Measurements from ENCODE around the gene HOXD11.

HOXD11 gene

DNA sequence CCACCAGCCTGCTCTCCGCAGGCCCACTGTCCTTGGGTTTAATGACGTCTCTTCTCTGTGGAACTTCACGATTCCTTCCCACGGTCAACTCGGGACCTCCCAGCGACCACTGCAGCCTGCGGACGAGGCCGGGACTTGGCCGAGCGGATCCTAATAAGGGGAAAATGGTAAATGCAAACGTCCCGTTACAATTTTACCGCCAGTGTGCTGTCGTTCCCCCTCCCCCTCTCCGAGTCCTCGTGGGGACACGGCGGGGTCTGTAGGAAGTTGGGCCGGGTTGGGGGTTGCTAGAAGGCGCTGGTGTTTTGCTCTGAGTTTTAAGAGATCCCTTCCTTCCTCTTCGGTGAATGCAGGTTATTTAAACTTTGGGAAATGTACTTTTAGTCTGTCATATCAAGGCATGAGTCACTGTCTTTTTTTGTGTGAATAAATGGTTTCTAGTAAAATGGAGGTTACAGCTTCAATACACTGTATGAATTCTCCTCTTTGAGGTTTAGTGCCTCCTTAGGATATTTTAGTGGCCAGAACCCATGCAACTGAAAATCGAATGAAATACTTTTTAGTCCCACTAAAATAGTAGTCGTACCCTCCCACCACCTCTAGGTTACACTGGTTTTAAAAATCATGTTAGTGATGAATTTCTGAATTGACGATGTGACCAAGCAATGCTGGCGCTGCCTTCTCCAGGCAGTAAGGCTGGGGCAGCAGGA lies 2.3 kb downstream of the HOXD11 start:
- no peak for DNase-seq

DNA sequence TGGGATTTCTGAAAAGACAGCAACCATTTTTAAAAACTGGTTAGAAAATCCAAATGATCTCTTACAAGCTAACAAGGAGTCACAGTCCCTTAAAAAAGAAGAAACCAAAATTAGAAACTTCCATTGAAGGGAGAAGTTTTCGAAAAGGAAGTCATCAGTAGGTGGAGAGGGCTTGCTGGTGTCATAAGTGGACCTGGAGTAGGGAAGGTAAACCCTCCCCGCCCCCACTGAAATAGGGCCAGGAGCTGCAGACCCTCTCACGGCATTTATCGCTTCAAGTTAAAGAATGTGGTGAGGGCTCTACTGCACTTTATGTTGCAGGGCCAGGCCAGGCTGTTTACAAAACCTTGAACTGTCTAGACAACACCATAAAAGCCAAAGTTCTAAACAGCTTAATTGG lies 2.9 kb downstream of the HOXD11 start:
- no peak for DNase-seq

DNA sequence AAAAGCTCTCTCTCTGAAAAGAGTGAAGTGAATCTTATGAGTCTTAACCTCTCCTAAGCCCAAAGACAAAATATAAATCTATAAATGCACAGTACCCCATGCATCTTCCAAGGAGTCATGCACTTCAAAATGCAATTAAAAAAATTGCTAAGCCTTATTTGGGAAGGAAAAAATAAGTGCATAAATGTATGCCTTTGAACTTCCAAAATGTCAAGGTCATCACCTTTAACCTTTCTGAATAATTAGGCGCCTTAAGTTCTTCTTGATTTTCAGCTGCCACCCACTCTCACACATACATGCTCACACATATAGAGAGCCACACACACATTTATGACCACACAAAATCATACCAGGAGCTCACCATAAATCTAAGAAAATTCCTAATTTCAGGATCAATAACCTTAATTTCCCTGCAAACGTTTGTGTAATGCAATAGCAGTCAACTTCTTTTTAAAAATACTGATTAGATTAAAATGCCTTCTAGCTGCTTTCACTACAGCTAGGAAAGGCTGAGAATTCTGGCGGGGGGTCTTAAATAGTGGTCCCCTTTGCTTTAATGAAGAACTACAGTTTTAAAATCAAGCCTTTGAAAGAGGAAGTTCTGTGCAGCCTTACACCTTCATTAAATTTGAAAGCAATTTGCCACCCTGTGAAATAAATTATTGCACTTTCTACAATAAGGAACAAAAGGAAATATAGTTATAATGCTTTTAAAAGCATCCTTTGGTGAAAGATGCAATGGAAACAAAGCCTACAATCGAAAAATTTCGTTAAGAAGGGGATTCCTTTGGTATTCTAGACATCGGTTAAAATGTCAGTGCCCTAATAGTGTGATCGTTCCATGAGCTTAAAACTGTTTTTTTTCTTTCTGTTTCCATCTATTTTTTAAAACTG lies 3.6 kb downstream of the HOXD11 start:
- no peak for DNase-seq

DNA sequence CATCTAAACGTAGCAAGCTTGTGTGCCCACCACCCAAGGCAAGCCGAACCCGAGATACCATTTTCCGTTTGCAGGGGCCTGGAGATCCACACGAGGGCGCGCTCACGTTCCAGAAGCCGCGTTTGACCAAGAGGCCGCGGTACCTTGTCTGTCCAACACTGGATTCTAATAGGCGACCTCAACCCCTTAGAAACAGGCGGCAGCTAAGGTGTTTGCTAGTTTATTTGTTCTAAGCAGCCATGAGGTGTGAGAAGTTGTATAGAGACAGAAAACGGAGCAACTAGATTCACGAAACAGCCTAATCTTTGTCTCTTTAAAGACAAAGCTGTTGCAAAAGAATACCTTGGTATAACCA lies 4.2 kb downstream of the HOXD11 start:
- peak; percentile 84 for DNase-seq

DNA sequence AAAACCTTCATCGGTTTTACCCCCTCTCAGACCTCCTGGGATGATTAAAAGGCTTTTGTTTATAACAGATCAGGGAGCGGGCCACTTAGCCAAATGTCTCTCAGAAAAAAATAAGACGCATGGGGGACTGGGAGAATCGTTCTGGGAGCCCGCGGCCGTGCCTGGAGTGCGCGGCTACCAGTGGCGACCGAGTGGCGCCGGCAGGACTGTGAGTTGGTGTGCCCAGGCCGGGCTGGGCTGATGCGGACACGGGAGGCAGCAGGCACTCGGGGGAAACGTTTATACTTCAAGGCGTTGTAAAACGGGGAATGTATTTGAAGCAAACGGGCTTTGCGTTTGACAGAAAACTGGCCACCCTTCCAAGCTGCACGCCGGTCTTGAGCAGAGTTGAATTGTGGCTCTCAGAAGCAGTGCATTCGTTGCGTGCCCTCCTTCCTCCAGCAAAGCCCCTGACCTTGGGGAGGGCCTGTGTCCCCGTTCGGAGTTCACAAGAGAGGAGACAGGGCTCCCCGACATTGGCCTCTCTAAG lies 4.8 kb downstream of the HOXD11 start:
- no peak for DNase-seq

DNA sequence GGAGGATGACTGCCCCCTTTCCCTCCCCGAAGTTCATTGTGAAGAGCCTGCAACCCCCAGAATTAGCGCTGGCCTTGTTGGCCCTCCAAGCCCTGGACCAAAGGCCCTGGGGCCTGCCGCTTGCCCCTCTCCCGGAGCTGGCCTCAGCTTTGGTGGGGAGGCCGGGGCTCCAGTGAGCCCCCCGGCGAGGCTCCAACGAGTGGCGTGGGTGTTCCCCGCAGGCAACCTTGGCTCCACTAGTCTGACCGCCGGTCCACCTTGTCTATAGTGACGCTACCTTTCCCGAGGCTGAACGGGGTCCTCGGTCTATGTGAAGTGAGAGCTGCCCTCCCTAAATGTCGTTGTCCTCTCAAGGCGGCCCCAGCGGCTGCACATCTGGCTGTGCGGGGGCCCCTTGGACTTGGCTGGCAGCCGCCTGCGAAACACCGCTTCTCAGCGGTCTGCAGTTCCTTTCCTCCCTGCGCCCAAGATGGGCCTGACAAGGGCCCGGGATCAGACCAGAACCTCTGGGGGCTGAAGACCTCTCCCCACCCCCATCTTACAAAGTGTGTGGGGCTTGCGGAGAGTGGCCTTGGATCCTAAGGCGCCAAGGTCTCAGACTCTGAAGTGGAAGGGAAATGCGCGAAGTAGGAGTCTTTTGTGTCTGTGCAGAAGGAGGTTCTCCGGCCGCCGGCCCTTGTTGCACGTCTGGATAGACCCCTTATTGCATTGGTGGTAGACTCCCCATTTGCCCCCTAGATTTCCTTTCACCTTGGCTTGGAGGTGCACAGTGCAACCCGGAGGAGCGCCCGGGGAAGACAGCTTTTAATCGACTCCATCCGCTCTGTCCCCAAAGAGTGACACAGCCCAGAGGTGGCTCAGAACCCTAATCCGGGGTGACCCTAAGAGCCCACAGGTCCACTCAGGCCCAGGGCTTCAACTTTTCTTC lies 5.6 kb downstream of the HOXD11 start:
- DNase-seq, result no peak

DNA sequence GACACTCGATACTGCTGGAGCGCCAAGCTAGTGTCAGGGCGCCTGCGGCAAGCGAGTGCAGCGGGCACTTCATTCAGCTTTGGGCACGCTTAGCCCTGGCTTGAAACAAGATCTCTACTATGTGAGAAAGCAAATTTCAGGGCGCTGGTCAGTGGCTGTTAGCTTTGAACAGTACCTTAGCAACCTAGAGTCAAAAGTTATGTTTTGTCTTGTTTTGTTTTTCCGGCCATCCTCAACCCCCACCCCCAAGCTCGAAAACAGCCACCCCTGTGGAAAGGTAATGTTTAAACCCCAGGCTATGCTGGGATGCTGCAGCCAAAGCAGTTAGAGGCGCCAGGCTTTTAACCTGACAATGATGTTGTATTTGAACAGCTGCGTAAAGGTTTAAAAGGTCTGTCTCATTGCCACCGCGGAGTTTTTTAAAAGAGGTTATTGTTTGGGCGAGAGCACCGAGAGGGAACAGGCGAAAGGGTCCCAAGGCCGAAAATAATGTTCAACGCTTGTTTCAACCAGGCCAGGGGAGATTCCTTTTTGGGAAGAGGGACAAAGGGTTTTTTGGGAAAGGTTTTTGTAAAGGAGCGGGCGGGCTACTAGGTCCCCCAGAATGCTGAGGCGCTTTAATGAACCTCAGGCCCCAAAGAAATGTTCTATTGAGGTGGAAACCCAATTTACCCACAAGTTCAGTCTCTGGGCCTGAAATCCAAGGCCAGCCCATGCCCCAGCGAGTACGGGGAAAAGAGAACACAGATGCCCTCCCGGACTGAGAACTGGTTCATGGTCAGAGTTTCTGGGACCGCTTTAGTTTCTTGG lies 7.2 kb downstream of the HOXD11 start:
- DNase-seq, result peak; percentile 88

DNA sequence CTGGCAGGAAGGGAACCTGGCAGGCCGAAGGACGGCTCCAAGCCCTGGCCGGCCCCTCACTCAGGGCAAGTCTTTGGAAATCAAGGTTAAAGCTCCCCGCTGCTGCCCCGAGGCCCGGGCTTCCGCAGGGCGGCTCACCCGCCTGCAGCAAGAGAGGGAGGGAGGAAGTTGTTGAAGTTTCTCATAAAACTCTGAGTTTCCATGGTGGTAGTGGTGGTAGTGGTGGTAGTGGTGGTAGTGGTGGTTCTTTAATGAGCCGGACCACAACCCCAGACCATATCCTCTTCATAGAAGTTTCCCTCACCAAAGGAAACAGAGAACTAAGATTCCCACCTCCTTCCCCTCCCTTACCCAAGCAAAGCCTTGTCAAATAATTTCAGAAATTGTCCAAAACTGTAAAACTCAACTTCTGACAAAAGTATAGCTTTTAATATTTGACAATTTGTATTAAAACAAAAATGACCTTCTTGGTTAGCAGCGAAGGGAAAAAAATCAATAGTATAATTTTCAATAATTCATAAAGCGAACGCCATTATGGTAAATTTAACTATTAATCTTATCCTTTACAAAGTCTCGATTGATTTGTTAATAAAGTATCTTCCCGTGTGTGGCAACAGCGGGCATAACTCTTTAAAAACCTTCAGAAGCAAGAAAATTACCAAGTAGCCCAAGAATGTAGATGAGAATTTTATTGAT lies 8.0 kb downstream of the HOXD11 start:
- DNase-seq, result no peak

DNA sequence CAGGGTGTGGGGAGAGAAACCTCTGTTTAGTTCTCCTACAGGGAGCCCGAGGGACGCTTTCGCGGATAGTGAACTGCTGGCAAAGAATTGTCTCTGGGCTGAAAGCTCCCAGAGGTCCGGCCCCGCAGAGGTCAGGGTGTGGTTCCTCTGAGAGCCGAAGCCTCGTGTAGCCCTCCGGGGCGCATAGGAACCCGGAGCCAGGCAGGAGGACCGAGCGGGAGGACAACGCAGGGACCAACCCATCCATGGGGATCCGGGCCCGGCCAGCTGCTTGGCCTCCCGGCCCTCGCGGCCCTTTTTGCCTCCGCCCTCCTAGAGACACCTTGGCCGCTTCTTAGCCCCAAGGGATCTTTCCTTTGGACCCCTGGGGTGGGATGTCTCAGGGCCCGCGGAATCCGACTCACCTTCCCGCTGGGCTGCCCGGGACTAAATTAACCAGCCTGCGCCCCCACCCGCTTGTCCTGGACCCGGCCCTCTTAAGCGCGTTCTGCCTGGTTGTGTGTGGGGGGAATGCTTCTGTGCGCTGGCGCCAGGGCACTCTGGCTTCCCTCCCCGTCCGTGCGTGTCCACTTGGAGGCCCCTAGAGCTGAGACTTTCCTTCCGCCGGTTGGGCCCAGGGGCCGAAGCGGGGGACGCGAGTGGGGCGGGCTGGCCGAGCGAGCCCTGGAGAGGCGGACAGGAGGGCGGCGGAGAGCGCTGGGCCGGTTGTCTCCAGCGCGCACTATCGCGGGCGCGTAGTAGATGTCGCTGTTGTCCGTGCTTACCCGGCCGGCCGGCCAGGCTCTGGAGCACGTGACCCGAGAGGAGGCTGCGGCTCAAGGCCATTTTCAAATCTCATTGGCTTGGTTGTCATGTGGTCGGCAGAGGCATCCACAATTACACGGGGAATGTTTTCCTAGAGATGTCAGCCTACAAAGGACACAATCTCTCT lies 9.1 kb downstream of the HOXD11 start, which contains the start of gene HOXD10:
HOXD10 (plus strand) TSS at position 896 of the 931 bp plus-strand sequence. CDS start 56 bp downstream, outside the sequence.
- DNase-seq, result peak; percentile 71

DNA sequence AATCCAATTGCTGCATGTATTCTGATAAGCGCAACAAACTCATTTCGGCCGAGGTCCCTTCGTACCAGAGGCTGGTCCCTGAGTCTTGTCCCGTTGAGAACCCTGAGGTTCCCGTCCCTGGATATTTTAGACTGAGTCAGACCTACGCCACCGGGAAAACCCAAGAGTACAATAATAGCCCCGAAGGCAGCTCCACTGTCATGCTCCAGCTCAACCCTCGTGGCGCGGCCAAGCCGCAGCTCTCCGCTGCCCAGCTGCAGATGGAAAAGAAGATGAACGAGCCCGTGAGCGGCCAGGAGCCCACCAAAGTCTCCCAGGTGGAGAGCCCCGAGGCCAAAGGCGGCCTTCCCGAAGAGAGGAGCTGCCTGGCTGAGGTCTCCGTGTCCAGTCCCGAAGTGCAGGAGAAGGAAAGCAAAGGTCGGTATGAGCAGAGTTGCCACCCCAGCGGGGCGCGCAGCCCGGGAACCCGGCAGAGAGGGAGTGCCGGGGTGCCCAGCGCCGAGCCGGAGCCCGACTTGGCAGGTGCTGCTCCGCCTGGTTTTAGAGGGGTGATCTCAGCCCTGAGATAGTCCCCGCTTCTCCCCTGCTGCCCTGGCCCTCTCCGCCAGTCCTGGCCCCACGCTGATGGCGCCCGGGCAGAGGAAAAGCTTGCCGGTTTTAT lies 10.2 kb downstream of the HOXD11 start:
- DNase-seq, result no peak

DNA sequence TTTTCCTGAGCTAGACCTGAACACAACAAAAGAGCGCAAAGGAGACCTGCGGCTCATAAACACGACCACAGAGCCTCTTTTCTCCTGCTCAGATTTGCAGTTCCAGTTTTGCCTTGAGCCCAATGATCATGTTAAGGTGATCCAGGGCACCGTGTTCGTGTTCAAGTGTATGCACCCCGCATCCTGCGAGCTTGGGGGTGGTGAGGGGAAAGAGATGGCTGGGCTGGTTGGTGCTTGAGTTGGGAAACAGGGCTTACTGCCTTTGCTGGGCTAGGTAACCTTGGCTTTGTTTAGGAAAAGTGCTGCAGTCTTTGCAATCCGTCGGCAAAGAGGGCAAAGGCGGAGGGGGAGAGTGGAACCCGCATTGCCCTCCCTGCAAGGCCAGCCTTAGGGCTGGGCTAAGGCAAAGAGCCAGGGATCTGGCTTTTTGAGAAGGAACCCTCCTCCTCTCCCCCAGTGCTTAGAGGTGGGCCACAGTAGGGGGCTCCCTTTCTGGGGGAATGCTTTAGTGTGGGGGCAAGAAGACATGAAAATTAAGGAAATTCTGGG lies 10.8 kb downstream of the HOXD11 start:
- DNase-seq, result no peak

DNA sequence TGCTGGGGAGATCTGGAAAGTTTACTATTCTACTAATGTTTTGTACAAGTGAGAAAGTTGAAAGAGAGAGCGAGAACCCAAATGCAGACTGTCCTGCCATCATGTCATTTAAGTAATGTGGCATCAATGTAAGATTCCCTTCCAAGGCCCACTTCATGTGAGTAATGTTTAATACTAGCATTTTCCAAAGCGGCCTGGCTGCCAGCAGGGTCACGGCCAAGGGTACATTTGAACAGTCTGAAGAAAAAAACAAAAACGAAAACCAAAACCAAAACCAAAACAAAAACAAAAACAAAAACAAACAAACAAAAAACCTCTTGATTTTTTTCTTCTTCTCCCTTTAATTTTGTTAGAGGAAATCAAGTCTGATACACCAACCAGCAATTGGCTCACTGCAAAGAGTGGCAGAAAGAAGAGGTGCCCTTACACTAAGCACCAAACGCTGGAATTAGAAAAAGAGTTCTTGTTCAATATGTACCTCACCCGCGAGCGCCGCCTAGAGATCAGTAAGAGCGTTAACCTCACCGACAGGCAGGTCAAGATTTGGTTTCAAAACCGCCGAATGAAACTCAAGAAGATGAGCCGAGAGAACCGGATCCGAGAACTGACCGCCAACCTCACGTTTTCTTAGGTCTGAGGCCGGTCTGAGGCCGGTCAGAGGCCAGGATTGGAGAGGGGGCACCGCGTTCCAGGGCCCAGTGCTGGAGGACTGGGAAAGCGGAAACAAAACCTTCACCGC lies 11.7 kb downstream of the HOXD11 start:
- peak; percentile 85 for DNase-seq

DNA sequence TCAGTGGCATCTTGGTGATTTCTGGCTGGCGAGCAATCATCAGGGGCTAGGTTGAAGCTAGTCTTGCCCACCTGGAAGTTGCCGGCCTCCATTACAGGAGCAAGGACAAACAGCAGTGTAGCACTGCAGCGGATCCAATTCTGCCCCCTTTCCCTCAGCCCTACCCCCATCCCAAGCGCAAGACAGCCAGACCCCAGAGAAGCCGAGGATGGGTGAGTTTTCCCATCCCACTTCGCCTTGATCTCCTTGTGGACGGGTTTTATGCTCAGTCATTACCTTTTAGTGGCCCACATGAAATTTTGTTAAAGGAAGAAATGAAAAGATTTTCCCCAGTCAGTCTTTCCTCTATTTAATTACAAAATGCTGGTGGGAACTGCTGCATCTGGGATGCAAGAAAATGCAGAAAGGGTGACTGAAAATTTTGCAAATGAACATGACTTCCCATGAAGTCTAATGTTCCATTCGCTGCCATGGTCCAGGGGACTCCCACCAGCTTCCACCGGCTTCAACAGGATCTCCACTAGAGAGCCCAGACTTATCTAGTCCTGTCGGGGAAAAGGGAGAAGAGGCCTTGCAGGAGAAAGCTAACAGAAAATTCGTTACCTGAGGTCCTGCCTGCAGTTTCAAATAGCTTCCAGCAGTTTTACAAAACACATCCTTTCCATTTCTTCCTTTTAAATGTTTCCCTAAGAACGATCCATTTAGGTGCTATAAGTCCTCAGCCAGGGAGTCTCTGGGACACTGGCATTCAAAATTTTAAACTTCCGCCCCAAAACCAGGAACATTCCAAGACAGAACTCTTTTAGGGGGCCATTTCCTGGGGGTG lies 13.5 kb downstream of the HOXD11 start:
- DNase-seq, result no peak

DNA sequence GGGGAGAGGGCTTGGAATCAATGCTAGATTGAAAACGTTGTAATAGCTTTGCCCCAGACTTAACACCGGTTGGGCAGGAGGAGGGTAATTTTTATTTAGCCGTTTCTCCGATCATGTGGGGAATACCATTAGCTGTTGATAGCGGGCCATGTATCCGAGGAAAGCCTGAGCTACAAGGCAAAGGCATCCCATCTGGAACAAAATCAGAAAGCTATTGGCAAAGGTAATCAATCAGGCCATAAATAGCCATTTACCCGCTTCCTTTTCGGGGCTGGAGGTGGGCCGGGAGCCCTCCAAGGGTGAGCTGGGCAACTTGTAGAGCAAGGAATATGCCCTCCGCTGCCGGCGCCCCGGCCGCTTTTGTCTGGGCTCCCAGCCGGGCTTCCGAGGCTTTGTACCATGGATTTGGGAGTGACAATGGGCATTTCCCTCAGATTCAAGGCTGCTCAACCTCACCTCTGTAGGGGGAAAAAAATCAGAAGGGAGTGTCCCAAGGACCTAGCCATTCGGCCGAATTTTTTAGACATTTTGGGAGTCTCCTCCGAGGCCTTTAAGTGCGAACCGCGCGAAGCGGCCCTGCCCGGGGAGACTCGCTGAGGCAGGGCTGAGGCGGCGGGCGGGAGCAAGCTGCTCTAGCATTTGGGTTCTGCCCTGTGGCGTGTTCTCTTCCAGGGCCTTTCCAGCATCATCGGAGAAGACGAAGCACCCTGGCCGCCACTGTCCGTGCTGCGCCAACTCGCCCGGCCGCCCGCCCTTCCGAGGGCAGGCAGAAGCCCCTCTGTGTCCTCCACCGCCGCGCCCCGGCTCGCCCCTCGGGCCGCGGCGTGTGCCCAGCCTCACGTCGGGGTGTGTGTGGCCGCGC lies 14.3 kb downstream of the HOXD11 start:
- DNase-seq, result no peak

DNA sequence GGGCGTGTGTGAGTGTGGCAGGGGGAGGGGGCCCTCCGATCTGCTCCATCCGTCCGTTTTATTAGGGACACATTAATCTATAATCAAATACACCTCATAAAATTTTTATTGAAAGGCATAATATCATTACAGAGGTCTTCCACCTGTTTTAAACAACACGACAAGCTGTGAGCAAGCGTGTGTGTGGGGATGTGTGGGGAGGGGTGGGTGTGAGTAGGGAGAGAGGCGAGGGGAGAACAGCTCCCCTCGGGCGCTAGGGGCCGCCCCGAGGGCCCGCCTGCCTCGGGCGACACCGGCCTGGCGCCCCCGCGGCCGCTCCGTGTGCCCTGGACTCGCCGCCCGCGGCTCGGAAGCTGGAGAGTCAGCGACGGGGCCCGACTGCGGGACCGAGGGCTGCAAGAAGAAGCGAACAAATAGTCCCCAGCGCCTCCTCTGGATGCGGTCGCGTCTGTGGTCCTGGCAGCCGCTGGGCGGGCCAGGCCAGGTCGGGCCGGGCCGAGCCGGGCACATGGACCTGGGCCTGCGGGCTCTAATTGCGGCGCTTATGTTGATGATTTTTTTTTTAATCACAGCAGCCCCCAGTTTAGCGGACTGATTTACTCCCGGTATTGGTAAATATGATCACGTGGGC lies 15.1 kb downstream of the HOXD11 start:
- DNase-seq, result peak; percentile 91
